Measurements from ENCODE around the gene SMIM7. TPM values are rescaled to one million over a fixed set of nuclear protein-coding genes. Genes with fewer than 3 reads are reported as not detected.
"Not testable (repeated sequence)": the region's sequence is repeated elsewhere in the genome, so short reads cannot be mapped to it uniquely, and the experiment has no call there.

SMIM7 gene
- polyA plus RNA-seq, 4 donors, result 97.4 to 114 (median 107) TPM

DNA sequence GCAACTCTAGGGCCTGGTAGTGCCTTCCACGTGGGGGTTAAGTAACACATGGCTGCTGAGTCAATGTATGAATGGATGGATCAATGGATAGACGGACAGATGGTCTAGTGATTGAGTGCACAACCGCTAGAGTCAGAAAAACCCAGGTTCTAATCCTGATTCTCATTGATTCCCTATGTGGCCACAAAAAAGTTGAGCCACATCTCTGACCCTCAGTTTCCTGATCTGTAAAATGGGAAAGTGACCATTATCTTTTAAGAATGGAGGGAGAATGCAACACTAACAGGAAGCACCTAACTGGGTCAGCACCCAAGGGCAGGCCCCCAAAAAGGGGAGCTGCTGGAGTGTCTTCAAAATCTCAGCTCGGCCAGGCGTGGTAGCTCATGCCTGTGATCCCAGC is 2.6 kb downstream of the SMIM7 start:
- DNase-seq (ENCODE audit: low read depth in 4 of 4, low spot score in 3 of 4), result no peak

- DNase-seq (ENCODE audit: low read depth in 4 of 4, low spot score in 3 of 4), result no peak
Measured at GRCh38 chr19:16655727-16656126, 4.2 kb downstream of the SMIM7 start.

DNA sequence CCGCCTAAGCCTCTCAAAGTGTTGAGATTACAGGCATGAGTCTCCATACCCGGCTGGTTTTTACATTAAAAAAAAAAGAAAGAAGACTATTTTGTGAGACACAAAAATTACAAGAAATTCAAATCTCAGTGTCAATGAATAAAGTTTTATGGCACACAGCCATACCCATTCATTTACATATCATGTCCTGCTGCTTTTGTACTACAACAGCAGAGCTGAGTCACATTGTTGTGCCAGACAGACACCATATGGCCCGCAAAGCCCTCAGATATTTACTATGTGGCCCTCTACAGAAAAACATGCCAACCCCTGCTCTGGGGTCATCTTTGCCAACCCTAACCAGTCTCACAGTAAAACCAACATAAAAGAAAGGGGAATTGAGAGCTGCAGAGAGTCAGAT is 5.3 kb downstream of the SMIM7 start:
- no peak for DNase-seq (ENCODE audit: low read depth in 4 of 4, low spot score in 3 of 4)

DNA sequence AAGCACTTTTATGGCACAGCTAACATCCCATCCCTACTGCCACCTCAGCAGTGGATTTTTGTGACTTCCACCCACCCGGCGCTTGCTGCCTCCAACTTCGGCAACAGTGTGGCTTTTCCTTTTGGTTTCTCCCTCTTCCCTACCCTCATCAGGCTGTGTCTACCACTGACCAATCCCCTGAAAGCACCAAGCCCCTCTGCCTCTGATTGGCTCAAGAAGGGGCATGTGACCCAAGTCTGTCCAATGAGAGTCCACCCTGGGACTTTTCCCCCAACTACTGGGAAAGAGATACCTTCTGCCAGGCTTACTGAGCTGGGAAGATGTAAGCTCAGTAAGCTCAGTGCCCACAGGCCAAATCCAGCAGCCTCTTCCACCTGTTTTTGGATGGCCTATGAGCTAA is 5.8 kb downstream of the SMIM7 start:
- DNase-seq (ENCODE audit: low read depth in 4 of 4, low spot score in 3 of 4), result no peak

DNA sequence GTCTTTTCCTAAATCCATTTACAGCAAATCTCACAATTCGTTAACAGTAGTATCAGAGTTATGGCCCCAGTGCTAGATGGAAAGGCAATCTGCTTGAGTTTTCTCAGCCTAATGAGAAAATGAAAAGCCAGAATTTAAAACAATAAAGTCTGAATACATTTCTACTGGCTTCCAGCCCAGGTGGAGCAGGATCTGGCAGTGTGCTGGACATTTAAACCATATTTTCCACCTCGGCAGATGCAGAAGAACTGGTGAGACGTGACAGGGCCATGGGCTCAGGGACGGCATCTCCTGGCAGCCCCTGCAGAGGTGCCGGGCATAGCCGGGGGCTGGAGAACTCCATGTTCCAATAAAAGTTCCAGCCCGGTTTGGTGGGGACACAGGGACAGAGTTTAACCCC is 7.1 kb downstream of the SMIM7 start:
- no peak for DNase-seq (ENCODE audit: low read depth in 4 of 4, low spot score in 3 of 4)

DNA sequence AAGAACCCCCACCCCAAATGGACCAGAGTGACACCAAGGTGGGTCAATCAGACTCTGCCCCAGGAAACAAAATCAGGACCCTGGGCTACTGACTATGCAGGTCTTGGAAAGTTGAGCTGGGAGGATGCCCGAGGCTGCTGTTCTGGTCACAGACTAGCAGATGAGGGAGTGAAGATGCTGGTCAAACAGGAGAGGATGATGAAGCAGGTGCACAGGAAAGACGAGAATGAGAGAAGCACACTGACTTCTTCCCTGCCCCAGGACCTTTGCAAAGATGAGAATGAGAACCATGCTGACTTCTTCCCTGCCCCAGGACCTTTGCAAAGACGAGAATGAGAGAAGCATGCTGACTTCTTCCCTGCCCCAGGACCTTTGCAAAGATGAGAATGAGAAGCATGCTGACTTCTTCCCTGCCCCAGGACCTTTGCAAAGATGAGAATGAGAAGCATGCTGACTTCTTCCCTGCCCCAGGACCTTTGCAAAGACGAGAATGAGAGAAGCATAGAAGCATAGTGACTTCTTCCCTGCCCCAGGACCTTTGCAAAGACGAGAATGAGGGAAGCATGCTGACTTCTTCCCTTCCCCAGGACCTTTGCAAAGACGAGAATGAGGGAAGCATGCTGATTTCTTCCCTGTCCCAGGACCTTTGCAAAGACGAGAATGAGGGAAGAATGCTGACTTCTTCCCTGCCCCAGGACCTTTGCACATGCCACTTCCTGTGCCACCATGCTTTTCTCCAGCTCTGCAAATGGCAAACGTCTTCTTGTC is 8.3 kb downstream of the SMIM7 start:
- DNase-seq (ENCODE audit: low read depth in 4 of 4, low spot score in 3 of 4), result not testable (repeated sequence)

DNA sequence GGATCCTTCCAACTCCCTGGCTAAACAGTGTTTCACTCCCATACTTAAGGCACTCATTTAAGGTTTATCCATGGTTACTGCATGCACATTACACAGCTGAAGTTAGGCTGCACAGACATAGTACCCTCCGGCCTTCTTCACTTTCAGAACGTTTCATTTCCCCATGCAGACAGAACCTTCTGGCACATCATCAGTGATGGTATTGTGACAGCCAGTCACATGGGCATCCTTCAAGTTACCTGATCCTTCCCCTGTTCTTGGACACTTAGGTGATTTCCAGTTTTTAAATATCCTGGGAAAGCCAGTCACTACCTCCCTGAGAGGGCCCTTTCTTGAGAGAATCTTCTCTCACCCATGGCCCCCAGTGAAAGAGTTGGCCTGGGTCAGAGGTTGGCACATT is 9.1 kb downstream of the SMIM7 start:
- DNase-seq (ENCODE audit: low read depth in 4 of 4, low spot score in 3 of 4), result no peak

GRCh38 chr19:16649734-16650133 is 10.2 kb downstream of the SMIM7 start:
- no peak for DNase-seq (ENCODE audit: low read depth in 4 of 4, low spot score in 3 of 4)

DNA sequence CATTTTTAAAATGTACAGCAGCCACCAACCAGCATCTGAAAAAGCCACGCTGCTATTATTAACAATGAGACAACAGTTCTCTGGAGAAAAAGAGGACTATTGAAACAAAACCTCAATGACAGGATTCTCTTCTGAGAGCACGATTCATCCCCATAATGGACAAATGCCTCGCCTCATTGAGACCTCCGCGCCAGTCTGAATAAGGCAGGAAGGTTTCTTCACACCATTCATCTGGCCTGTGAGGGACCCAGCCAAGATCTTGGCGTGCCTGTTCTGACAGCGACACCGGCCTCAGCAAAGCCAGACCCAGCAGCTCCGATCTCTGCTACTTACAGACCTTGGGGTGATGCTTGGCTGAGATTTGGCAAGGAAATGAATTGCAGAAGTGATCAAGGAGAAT is 14.8 kb downstream of the SMIM7 start:
- DNase-seq (ENCODE audit: low read depth in 4 of 4, low spot score in 3 of 4), result no peak

- DNase-seq (ENCODE audit: low read depth in 4 of 4, low spot score in 3 of 4), result no peak
Measured at GRCh38 chr19:16641695-16642094, 18.2 kb downstream of the SMIM7 start.

GRCh38 chr19:16640951-16641350 is 19.0 kb downstream of the SMIM7 start:
- no peak for DNase-seq (ENCODE audit: low read depth in 4 of 4, low spot score in 3 of 4)

- DNase-seq (ENCODE audit: low read depth in 4 of 4, low spot score in 3 of 4), result no peak
Measured at GRCh38 chr19:16638666-16639065, 21.3 kb downstream of the SMIM7 start.

- no peak for DNase-seq (ENCODE audit: low read depth in 4 of 4, low spot score in 3 of 4)
Measured at GRCh38 chr19:16637535-16637934, 22.4 kb downstream of the SMIM7 start.

DNA sequence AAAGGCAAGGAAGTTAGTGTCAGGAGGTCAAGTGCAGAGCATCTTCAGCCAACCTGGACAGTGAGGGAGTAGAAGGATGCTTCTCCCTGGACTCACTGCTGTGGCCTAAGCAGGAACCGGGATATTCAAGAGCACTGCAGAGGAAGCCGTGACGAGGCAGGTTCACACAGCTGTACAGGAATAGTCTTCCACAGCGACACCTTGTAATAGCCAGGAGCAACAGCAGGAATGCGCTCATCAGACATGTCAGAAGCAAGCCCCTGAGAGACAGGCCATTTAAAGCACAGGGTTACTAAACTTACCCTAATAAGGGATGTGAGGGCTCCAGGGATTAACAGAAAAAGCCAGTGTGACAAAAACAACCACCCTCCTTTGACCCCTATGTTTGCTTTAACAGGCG is 28.5 kb downstream of the SMIM7 start:
- DNase-seq (ENCODE audit: low read depth in 4 of 4, low spot score in 3 of 4), result no peak

DNA sequence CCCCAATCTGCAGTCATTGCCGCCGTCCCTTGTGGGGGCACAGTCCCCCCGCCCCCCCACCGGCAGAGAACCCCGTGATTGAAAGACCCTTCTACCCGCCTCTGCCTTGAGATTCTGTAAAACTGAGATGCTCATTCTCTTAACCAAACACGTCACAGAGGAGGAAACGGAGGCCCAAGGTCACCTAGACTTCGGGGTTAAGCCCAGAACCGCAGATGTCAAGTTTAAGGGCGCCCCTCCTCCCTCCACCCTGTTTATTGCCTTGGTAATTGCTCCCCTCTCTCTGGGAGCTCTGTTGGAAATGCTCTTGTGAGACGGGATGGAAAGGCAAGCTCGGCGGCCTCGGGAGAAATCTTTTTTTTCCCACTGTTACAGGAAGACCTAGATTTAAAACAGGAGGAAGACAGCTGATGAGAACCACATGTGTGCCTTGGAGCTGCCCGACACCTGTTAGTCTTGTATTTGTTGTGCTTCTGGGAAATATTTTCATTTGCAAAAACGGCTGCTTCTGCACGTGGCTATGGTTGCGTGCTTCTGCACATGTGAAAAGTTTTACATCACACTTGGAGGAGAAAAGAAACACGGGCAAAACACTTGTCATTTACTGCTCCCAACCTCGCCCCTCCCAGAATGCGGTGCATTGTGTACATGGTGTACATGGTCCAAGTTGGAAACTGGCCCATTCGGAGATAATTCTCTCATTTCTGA is 30.8 kb downstream of the SMIM7 start:
- peak in 1 of 4 donors; percentile 12 for DNase-seq (ENCODE audit: low read depth in 4 of 4, low spot score in 3 of 4)

DNA sequence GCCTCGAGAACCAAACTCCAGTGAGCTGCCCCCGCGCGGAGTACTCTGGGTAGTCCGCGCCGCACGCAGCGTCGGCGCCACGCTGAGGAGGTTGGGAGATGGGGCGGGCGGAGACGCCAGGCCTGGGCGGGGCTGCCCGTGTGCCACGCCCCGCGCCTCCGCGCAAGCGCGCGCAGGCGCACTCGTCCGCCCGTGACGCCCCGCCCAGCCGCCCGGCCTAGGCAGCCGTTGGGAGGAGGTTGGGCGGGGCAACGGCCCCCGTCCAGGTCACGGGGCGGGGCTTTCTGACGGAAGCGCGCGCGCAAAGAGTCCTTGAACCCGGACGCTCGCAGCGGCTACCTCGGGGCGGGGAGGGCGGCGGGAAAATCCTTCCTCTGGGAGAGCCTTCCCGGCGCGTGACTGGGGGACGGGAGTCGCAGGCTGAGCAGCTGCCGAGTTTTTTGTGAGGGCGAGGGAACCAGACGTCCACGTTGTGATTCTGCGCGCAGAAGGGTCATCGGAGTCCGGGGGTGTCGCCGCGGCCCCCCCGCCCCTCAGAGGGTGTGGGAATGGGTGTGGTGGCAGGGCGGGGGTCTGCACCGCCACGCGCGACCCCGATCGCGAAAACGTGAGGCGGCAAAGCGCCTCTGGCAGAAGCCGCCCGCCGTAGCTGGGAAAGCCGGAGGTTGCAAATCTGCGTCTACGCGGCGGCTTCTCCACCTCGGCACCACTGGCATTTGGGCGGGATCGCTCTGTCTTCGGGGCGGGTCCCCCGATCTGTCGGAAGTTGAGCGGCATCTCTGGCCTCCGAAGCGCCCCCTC is 31.6 kb downstream of the SMIM7 start, which contains the start of gene MED26:
TSS of gene MED26 (minus strand) at position 22 of the 801 bp plus-strand sequence. CDS start 261 bp downstream, outside the sequence.
- peak; percentile 90 to 94 (median 92) for DNase-seq (ENCODE audit: low read depth in 4 of 4, low spot score in 3 of 4)

GRCh38 chr19:16627928-16628182 is 32.1 kb downstream of the SMIM7 start:
- no peak for DNase-seq (ENCODE audit: low read depth in 4 of 4, low spot score in 3 of 4)

DNA sequence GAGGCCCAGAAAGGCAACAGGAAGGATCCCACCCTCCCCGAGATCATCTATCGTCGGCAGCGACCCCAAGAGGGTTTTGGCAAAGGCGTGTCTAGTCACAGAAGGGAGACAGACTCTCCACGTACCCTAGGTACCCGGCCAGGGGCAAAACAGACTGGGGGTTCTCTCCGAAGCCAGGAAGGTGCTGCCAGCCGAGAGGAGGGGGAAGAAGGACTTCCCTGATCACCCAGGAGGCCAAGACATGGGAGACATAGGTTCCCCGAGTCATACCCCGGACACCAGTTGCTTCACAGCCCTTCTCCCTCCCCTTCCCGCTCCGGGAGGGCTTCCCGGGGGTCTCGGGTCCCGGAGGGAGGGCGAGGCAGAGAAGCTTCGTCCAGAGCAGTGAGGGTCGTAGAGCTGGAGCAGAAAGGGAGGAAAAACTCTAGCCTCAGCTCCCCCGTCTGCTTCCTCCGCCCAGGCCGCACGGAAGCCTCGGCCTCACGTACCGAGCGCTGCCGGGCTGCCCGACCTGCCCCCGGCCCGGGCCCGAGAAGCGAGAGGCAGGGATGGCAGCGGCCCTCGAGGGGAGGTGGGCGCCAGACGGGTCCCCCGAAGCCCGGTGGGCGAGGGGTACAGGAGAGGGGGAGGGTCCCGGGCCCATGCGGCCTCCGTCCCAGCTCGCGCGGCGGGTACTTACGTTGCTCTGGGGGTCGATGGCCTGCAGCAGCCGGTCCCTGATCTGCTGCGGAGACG is 32.6 kb downstream of the SMIM7 start:
- DNase-seq (ENCODE audit: low read depth in 4 of 4, low spot score in 3 of 4), result no peak

DNA sequence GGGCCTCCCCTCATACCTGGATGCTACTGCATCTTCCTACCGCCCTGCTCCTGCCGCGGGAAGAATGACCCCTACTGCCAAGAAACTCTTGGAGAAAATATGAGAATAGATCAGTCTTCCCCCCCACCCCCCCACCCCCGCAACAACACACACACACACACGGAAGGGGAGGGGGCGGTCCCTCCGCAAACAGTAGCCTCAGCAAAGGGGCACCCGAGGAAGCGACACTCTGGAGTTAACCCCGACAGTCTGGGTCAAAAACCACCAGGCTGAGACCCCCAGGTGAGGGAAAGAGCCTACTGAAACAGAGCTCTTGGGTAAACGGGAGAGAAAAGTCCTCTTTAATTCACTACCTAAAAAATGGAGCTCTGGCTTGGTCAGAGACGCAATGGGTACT is 33.1 kb downstream of the SMIM7 start:
- no peak for DNase-seq (ENCODE audit: low read depth in 4 of 4, low spot score in 3 of 4)

DNA sequence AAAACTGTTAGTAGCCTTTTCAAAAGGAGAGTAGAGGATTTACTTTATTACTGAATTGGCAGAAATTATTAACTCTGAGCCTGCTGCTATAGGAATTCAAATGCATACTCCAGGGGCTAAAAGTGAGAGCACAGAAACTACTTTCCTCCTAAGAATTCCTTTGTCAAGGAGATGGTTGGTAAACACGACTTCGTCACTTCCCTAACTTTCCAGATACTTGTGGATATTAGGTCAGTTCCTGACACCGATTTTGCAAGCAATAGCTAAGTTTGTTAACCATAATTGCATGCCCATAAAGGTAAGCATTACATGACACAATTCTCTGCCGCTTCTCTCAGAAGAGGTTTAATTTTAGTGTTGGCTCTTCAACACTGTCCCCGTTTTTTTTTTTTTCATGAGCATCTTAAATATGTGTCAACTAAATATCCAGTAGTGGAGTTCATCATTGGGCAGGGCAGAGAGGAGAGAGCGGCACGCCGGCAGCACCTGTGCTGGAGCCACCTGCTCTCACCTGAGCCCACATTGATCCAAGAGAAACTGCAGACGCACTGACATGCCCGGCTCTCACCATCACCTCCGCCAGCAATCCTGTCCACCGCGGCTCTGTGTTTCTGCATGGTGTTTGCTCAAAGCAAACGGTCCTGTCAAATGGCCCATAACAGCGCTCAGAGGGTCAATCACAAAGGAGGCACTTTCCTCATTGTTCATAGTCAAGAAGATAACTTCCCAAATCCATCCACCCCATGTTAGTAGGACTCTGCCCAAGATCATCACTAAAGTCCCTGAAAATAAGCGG is 34.6 kb downstream of the SMIM7 start:
- no peak for DNase-seq (ENCODE audit: low read depth in 4 of 4, low spot score in 3 of 4)

All from right renal pelvis (tissue), 4 donors.